Gastrocnemius medialis (tissue), 4 donors: Measurements from ENCODE around the gene KRT12. TPM values are rescaled to one million over a fixed set of nuclear protein-coding genes. Genes with fewer than 3 reads are reported as not detected.

Source experiments
- ATAC-seq, 2 donors: fragments of 150-250 bp; one replicate each; pipeline ENCODE4 v1.9.1; 2016
- DNase-seq, 2 donors: peaks; one replicate each; pipeline ENCODE4 v3.0.0-alpha.2; 2019
- H3K27ac ChIP-seq, 4 donors: fragments of 200-600 bp; sonication (generic); 1 replicate in 1 of 4; 2 replicates in 3 of 4; pipeline ENCODE4 v1.5.1; 2016 to 2018; ENCODE audit warnings: mild to moderate bottlenecking in 2 of 4, moderate library complexity in 1 of 4
- H3K27me3 ChIP-seq, 3 donors: fragments of 200-600 bp; sonication (generic) in 2 of 3; 1 replicate in 1 of 3; 2 replicates in 2 of 3; pipeline versions ENCODE4 v1.5.1 to v1.6.0; 2016 to 2019; ENCODE audit warnings: mild to moderate bottlenecking in 1 of 3, moderate library complexity in 1 of 3
- H3K36me3 ChIP-seq, 2 donors: fragments of 200-600 bp; sonication (generic) in 1 of 2; one replicate each; pipeline ENCODE4 v1.5.1; 2017 to 2018
- H3K4me1 ChIP-seq, 2 donors: fragments of 200-600 bp; sonication (generic) in 1 of 2; one replicate each; pipeline ENCODE4 v1.5.1; 2016 to 2017; ENCODE audit warnings: mild to moderate bottlenecking in 2 of 2
- H3K4me3 ChIP-seq, 4 donors: fragments of 200-600 bp; sonication (generic) in 3 of 4; 1 replicate in 1 of 4; 2 replicates in 3 of 4; pipeline ENCODE4 v1.5.1; 2016 to 2019; ENCODE audit warnings: mild to moderate bottlenecking in 2 of 4
- H3K9me3 ChIP-seq, 3 donors: fragments of 200-600 bp; sonication (generic) in 2 of 3; 1 replicate in 1 of 3; 2 replicates in 2 of 3; pipeline ENCODE4 v1.5.1; 2016 to 2019
- POLR2A ChIP-seq, 2 donors: fragments of 450-650 bp; IDR thresholded peaks; one replicate each; pipeline ENCODE4 v1.6.1; 2017; ENCODE audit warnings: antibody characterized with exemption in 2 of 2, mild to moderate bottlenecking in 2 of 2, moderate library complexity in 2 of 2
- in situ Hi-C, 4 donors: fragments of 200-750 bp; cut with MboI; loops; one replicate each; pipeline versions ENCODE4 v1.15.0 to v1.8.0; 2017; ENCODE audit warnings: low sequenced_read_pairs in 4 of 4
- intact Hi-C: fragments of 100-400 bp; cut with DNase I; formaldehyde crosslinking; loops from one replicate; pipeline ENCODE4 v1.15.1; 2023; ENCODE audit warnings: low total_unique reads
- total RNA-seq, 4 donors: library from RNA; depleted of rRNA; stranded (reverse); fragments of >200 nt; gene quantifications; one replicate each; pipeline versions ENCODE4 v1.1.0 to v1.2.3, GENCODE V29; 2016
- TF ChIP-seq, protein P1 (sequence below), 5 experiments: fragments of 450-650 bp in 3 of 5; fragments of 200-600 bp in 2 of 5; sonication (generic) in 2 of 5; IDR thresholded peaks in 4 of 5; conservative IDR thresholded peaks in 1 of 5; 1 replicate in 4 of 5; 2 replicates in 1 of 5; pipeline ENCODE4 v1.5.1; 2016 to 2019; ENCODE audit warnings: antibody characterized with exemption in 5 of 5, mild to moderate bottlenecking in 3 of 5, moderate library complexity in 3 of 5

Gene KRT12
- total RNA-seq, 4 donors from 2014 or later: not detected

DNA sequence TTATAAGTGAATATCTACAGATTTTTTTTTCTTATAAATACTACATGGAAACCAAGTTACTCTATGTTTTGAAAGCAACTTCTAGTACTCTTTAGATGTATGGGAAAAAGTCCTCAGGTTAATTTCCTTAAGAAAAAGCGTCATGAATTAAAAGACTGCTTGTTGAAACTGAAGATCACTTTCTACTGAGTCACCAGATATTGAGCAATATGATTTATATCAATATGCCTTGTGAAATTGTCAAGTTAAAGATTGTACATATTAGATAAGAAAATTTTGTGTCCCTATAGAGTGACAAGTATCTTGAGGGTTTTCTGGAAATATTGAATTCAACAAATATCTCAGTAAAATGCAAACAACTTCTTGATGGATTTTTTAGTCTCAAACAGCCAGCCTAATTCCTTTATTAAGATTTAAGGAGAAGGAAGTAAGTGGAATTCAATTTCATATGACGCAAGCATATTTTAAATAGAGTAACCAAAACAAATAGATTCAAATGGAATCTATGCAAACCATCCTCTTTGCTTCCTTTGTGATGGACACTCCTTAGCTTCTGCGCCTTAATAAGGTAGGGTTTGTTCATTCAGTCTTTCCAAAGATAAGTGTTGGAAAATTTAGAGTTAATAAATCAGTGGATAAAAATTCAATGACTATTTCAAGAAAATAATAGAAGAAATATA is 16.6 kb downstream of the KRT12 start:
- H3K4me1 ChIP-seq: no peaks in the 10 kb centered on the region
- H3K27ac ChIP-seq: no peak overlapping the region
- ATAC-seq (no peak), DNase-seq (no peak)
- H3K9me3 ChIP-seq: no peaks in the 10 kb centered on the region
- TF ChIP-seq, protein P1, sequence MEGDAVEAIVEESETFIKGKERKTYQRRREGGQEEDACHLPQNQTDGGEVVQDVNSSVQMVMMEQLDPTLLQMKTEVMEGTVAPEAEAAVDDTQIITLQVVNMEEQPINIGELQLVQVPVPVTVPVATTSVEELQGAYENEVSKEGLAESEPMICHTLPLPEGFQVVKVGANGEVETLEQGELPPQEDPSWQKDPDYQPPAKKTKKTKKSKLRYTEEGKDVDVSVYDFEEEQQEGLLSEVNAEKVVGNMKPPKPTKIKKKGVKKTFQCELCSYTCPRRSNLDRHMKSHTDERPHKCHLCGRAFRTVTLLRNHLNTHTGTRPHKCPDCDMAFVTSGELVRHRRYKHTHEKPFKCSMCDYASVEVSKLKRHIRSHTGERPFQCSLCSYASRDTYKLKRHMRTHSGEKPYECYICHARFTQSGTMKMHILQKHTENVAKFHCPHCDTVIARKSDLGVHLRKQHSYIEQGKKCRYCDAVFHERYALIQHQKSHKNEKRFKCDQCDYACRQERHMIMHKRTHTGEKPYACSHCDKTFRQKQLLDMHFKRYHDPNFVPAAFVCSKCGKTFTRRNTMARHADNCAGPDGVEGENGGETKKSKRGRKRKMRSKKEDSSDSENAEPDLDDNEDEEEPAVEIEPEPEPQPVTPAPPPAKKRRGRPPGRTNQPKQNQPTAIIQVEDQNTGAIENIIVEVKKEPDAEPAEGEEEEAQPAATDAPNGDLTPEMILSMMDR (IDR thresholded peaks at IDR 0.05 in 4 of 5, conservative IDR thresholded peaks at IDR 0.05 in 1 of 5): no peak
- TF ChIP-seq POLR2A (IDR thresholded peaks at IDR 0.05): no peak
- no peaks in the 10 kb centered on the region for H3K36me3 ChIP-seq
- intact Hi-C loops: no loop called here
- in situ Hi-C loops: loop anchor here in 1 of 4 donors (25.0 kb wide), 1 partner anchor 112 kb away; the partner anchor contains the start of gene KRT39
- no peak overlapping the region for H3K4me3 ChIP-seq
- H3K27me3 ChIP-seq: no peaks in the 10 kb centered on the region

DNA sequence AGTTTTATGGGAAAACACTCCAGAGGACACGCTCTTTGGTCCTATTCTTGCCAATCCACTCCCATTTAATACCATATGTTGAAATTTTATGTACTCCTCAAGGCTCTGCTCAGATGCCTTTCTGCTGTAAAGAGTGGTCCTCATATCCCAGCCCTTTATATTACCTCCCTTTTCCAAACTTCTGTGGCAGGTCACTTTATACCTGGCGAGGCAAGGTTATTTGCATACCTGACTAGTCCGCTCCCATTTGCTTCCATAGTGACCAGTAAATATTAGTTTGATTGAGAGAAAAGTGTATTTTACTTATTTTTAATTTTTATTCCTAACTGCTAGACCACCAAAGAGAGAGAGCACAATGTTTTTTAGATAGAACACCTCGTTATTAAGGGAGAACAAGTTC is 17.3 kb downstream of the KRT12 start:
- Histone ChIP-seq H3K4me1 (no peaks in the 10 kb centered on the region), H3K9me3 (no peaks in the 10 kb centered on the region), H3K27me3 (no peaks in the 10 kb centered on the region), H3K36me3 (no peaks in the 10 kb centered on the region), H3K27ac (no peak overlapping the region), H3K4me3 (no peak overlapping the region)
- in situ Hi-C loops: loop anchor here in 1 of 4 donors (25.0 kb wide), 1 partner anchor 113 kb away; the partner anchor contains the start of gene KRT39
- no peak for DNase-seq
- no peak for ATAC-seq
- intact Hi-C loops: no loop called here
- no peak for TF ChIP-seq POLR2A (IDR thresholded peaks at IDR 0.05)
- TF ChIP-seq, protein P1 (IDR thresholded peaks at IDR 0.05 in 4 of 5, conservative IDR thresholded peaks at IDR 0.05 in 1 of 5): no peak

DNA sequence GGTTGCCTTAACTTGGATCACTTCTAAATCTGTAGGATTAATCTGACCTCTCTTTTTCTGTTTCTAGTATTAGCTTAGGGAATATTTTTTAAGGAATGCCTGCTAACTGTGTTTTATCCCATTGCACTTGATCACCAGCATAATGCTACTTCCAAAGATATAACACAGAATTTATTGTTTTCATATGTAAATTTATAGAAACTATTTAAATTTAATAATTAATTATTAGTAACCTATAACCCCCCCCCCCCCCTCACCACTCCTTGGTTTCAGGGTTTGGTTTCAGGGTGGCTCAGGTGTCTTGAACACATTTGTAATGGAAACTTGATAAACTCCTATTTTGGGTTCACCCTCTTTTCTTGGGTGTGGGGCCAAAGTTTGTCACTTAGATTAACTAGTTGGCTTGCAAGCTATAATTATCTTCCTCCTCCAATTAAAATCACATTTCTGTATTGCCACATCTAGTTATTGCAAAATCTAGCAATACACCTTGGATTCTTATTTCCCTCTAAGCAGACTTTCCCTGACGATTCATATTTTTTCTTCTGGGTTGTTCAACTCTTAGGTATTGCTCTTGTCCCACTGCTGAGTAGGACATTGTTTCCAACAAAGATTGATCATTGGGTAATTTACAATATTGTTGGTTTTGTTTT is 18.3 kb downstream of the KRT12 start:
- in situ Hi-C loops: no loop called here

GRCh38 chr17:40846515-40847144 is 20.4 kb downstream of the KRT12 start:
- intact Hi-C loops (no loop called here), in situ Hi-C loops (no loop called here)
- no peaks in the 10 kb centered on the region for H3K4me1 ChIP-seq
- H3K9me3 ChIP-seq: no peaks in the 10 kb centered on the region
- DNase-seq: no peak
- H3K4me3 ChIP-seq: no peak overlapping the region
- H3K27me3 ChIP-seq: no peaks in the 10 kb centered on the region
- H3K27ac ChIP-seq: no peak overlapping the region
- no peak for TF ChIP-seq POLR2A (IDR thresholded peaks at IDR 0.05)
- TF ChIP-seq, protein P1 (IDR thresholded peaks at IDR 0.05 in 4 of 5, conservative IDR thresholded peaks at IDR 0.05 in 1 of 5): no peak
- H3K36me3 ChIP-seq: no peaks in the 10 kb centered on the region
- no peak for ATAC-seq

More for the DNA sequence above, 18.3 kb downstream of the KRT12 start:
- Histone ChIP-seq H3K36me3 (no peaks in the 10 kb centered on the region), H3K4me3 (no peak overlapping the region), H3K9me3 (no peaks in the 10 kb centered on the region), H3K27me3 (no peaks in the 10 kb centered on the region), H3K4me1 (no peaks in the 10 kb centered on the region), H3K27ac (no peak overlapping the region)
- ATAC-seq: no peak
- intact Hi-C loops: no loop called here
- no peak for DNase-seq
- no peak for TF ChIP-seq POLR2A (IDR thresholded peaks at IDR 0.05)
- TF ChIP-seq, protein P1 (IDR thresholded peaks at IDR 0.05 in 4 of 5, conservative IDR thresholded peaks at IDR 0.05 in 1 of 5): no peak
